A673 (cell line): ENCODE results near the gene TTF1. TPM values are rescaled to one million over a fixed set of nuclear protein-coding genes. Genes with fewer than 3 reads are reported as not detected.
A peak's percentile ranks its signal among the peaks of the same experiment; 100 is the strongest.

Experiments
- BruUV-seq: library from RNA; stranded (reverse); fragments of 400-500 nt; replicated peaks from 2 replicates; lab custom pipeline; 2021; lab: Mats Ljungman, UMichigan
- CTCF ChIA-PET: fragments of 300-600 bp; sonication (Branson Sonifier 250); formaldehyde crosslinking; loops from one replicate; lab custom pipeline; 2022; ENCODE audit warnings: antibody characterized with exemption; lab: Charles Lee
- POLR2A ChIA-PET: fragments of 300-600 bp; sonication (Branson Sonifier 250); formaldehyde crosslinking; loops from one replicate; lab custom pipeline; 2022; ENCODE audit warnings: antibody characterized with exemption; ENCODE audit not compliant: low non-redundant PET; lab: Charles Lee
- DNase-seq: peaks from one replicate; pipeline ENCODE4 v3.0.0-alpha.2; 2015; ENCODE audit warnings: low spot score
- H3K27ac ChIP-seq: fragments of 200-600 bp; sonication (generic); 2 replicates; pipeline ENCODE4 v1.5.1; 2016; ENCODE audit warnings: mixed run types, low read depth, mild to moderate bottlenecking, mixed read lengths, antibody characterized with exemption, low read length; ENCODE audit not compliant: poor library complexity, severe bottlenecking
- H3K27me3 ChIP-seq: fragments of 200-600 bp; sonication (generic); replicated peaks from 2 replicates; pipeline ENCODE4 v1.6.1; 2017; ENCODE audit warnings: mixed run types, low read depth, mild to moderate bottlenecking, mixed read lengths, antibody characterized with exemption, low read length; ENCODE audit not compliant: insufficient read depth, poor library complexity
- H3K36me3 ChIP-seq: fragments of 200-600 bp; sonication (generic); 2 replicates; pipeline ENCODE4 v1.6.1; 2016; ENCODE audit warnings: mixed run types, mild to moderate bottlenecking, mixed read lengths, antibody characterized with exemption, low read length; ENCODE audit not compliant: insufficient read depth, poor library complexity, severe bottlenecking
- H3K4me1 ChIP-seq: fragments of 200-600 bp; sonication (generic); 2 replicates; pipeline ENCODE4 v1.6.1; 2017; ENCODE audit warnings: mixed run types, mild to moderate bottlenecking, mixed read lengths, antibody characterized with exemption, low read length; ENCODE audit not compliant: insufficient read depth, poor library complexity, severe bottlenecking
- H3K4me3 ChIP-seq: fragments of 200-600 bp; sonication (generic); 2 replicates; pipeline ENCODE4 v1.5.1; 2016; ENCODE audit warnings: low read depth, mixed run types, mild to moderate bottlenecking, mixed read lengths, low read length; ENCODE audit not compliant: poor library complexity, severe bottlenecking
- H3K9me3 ChIP-seq: fragments of 200-600 bp; sonication (generic); 2 replicates; pipeline ENCODE4 v1.6.1; 2016; ENCODE audit warnings: mixed run types, low read depth, mild to moderate bottlenecking, mixed read lengths, antibody characterized with exemption, low read length; ENCODE audit not compliant: poor library complexity, severe bottlenecking
- EZH2 ChIP-seq: fragments of 200-600 bp; sonication (generic); IDR thresholded peaks from 2 replicates; pipeline ENCODE4 v1.6.1; 2017; ENCODE audit warnings: borderline replicate concordance, low read depth, mild to moderate bottlenecking, mixed read lengths, antibody characterized with exemption, low read length; ENCODE audit not compliant: poor library complexity, severe bottlenecking
- intact Hi-C: fragments of 100-400 bp; cut with micrococcal nuclease; formaldehyde crosslinking; loops from one replicate; pipeline ENCODE4 v1.10.0; 2022; ENCODE audit not compliant: unreplicated experiment
- total RNA-seq: library from RNA; stranded (reverse); gene quantifications from 2 replicates; pipeline ENCODE4 v1.2.3, GENCODE V29; 2021
- TF ChIP-seq, protein P1 (sequence below): fragments of 300-800, 200-600 bp; sonication (generic); conservative IDR thresholded peaks from 2 replicates; pipeline ENCODE4 v1.5.1; 2017; ENCODE audit warnings: low read depth, mild to moderate bottlenecking, antibody characterized with exemption, low read length, moderate library complexity, mixed read lengths

The TTF1 gene
- total RNA-seq, 1 experiment from 2014 or later: 27.5 TPM

GRCh38 chr9:132415181-132415580 is 8.5 kb upstream of the TTF1 start:
- Histone ChIP-seq H3K27ac (no peak overlapping the region), H3K4me3 (no peak overlapping the region), H3K4me1 (no peaks in the 10 kb centered on the region), H3K9me3 (no peaks in the 10 kb centered on the region), H3K27me3 (peaks cover 95% of the 10 kb centered on the region), H3K36me3 (no peaks in the 10 kb centered on the region)
- BruUV-seq: no TSS peak
- ChIA-PET CTCF (no interaction called here), POLR2A (no interaction called here)
- no peak for DNase-seq
- TF ChIP-seq EZH2: no peak
- TF ChIP-seq, protein P1, sequence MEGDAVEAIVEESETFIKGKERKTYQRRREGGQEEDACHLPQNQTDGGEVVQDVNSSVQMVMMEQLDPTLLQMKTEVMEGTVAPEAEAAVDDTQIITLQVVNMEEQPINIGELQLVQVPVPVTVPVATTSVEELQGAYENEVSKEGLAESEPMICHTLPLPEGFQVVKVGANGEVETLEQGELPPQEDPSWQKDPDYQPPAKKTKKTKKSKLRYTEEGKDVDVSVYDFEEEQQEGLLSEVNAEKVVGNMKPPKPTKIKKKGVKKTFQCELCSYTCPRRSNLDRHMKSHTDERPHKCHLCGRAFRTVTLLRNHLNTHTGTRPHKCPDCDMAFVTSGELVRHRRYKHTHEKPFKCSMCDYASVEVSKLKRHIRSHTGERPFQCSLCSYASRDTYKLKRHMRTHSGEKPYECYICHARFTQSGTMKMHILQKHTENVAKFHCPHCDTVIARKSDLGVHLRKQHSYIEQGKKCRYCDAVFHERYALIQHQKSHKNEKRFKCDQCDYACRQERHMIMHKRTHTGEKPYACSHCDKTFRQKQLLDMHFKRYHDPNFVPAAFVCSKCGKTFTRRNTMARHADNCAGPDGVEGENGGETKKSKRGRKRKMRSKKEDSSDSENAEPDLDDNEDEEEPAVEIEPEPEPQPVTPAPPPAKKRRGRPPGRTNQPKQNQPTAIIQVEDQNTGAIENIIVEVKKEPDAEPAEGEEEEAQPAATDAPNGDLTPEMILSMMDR: no peak
- intact Hi-C loops: no loop called here

DNA sequence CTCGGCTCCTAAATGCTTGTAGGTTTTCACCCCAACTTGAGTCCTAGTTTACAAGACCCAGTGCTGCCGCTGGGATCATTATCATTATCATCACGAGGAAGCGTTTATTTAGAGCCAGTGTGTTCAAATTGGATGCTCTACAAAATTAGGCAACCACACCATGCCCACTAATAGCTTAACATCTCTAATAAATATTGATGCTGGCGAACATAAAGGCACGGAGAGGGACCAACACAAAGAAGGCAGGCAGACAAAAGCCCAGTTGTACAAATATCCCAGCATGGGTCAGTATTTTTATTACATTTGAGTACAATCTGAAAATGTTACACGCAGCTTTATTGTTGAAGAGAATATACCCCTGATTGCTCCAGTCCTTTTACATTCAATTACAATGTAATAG is 8.1 kb upstream of the TTF1 start:
- Histone ChIP-seq H3K4me1 (no peaks in the 10 kb centered on the region), H3K9me3 (no peaks in the 10 kb centered on the region), H3K36me3 (no peaks in the 10 kb centered on the region), H3K4me3 (no peak overlapping the region), H3K27me3 (peaks cover 98% of the 10 kb centered on the region), H3K27ac (no peak overlapping the region)
- TF ChIP-seq, protein P1: no peak
- TF ChIP-seq EZH2: no peak
- CTCF ChIA-PET: no interaction called here
- intact Hi-C loops: loop anchor here (5.0 kb wide), 2 partner anchors 93 to 388 kb away; no protein-coding TSS in a partner anchor
- BruUV-seq: no TSS peak
- no peak for DNase-seq
- POLR2A ChIA-PET: no interaction called here

GRCh38 chr9:132413926-132414325 is 7.3 kb upstream of the TTF1 start:
- peaks cover 96% of the 10 kb centered on the region for H3K27me3 ChIP-seq
- no peaks in the 10 kb centered on the region for H3K36me3 ChIP-seq
- no TSS peak for BruUV-seq

More at GRCh38 chr9:132413926-132414325, 7.3 kb upstream of the TTF1 start:
- intact Hi-C loops: loop anchor here (5.0 kb wide), 2 partner anchors 93 to 388 kb away; no protein-coding TSS in a partner anchor
- TF ChIP-seq EZH2: peak; percentile 6
- TF ChIP-seq, protein P1: no peak
- DNase-seq: no peak
- ChIA-PET POLR2A (no interaction called here), CTCF (no interaction called here)
- H3K4me3 ChIP-seq: no peak overlapping the region
- H3K9me3 ChIP-seq: no peaks in the 10 kb centered on the region
- H3K4me1 ChIP-seq: no peaks in the 10 kb centered on the region
- no peak overlapping the region for H3K27ac ChIP-seq
